IMR-90 (cell line): ENCODE measurements around the gene PET100. TPM values are rescaled to one million over a fixed set of nuclear protein-coding genes. Genes with fewer than 3 reads are reported as not detected.

ENCODE experiments used
- ATAC-seq: fragments of 200-7000 bp; cut with Tn5 transposase; 2 replicates; pipeline ENCODE4 v1.9.1; 2020; ENCODE audit warnings: low read depth, mild to moderate bottlenecking, moderate library complexity
- BruUV-seq: library from RNA; stranded (reverse); fragments of 400-500 nt; replicated peaks from 2 replicates; lab custom pipeline; 2021; lab: Mats Ljungman, UMichigan
- CTCF ChIA-PET: fragments of 300-600 bp; formaldehyde crosslinking; extraction: SDS; loops from one replicate; lab custom pipeline; 2021; ENCODE audit warnings: antibody characterized with exemption; lab: Yijun Ruan, JAX
- POLR2A ChIA-PET: fragments of 300-600 bp; sonication (Branson Sonifier 250); formaldehyde crosslinking; loops from one replicate; lab custom pipeline; 2022; ENCODE audit warnings: antibody characterized with exemption; ENCODE audit not compliant: unreplicated experiment; lab: Charles Lee
- DNase-seq: peaks from one replicate; pipeline ENCODE4 v3.0.0; 2013
- H2AFZ ChIP-seq: replicated peaks from 2 replicates; pipeline ENCODE3; 2013; ENCODE audit warnings: low read length, mild to moderate bottlenecking; ENCODE audit not compliant: poor library complexity
- H2AK5ac ChIP-seq: 2 replicates; pipeline ENCODE4 v1.6.1; 2013; ENCODE audit warnings: low read depth, low read length, inconsistent platforms
- H2AK9ac ChIP-seq: replicated peaks from 2 replicates; pipeline ENCODE3; 2013; ENCODE audit warnings: mild to moderate bottlenecking, low read depth, low read length, moderate library complexity; ENCODE audit not compliant: poor library complexity
- H2BK120ac ChIP-seq: 2 replicates; pipeline ENCODE4 v1.6.1; 2013; ENCODE audit warnings: low read depth, low read length, inconsistent platforms
- H2BK15ac ChIP-seq: 3 replicates; pipeline ENCODE4 v1.6.1; 2013; ENCODE audit warnings: low read depth, low read length, inconsistent platforms
- H2BK20ac ChIP-seq: 2 replicates; pipeline ENCODE4 v1.6.1; 2013; ENCODE audit warnings: low read depth, mild to moderate bottlenecking, inconsistent platforms, low read length, moderate library complexity
- H2BK5ac ChIP-seq: 2 replicates; pipeline ENCODE4 v1.6.1; 2013; ENCODE audit warnings: mild to moderate bottlenecking, low read depth, low read length, inconsistent platforms; ENCODE audit not compliant: poor library complexity, severe bottlenecking
- H3K14ac ChIP-seq: replicated peaks from 2 replicates; pipeline ENCODE4 v1.6.1; 2013; ENCODE audit warnings: low read depth, low read length, inconsistent platforms
- H3K18ac ChIP-seq: 2 replicates; pipeline ENCODE4 v1.6.1; 2013; ENCODE audit warnings: low read depth, low read length, control low read depth
- H3K23ac ChIP-seq: 2 replicates; pipeline ENCODE4 v1.6.1; 2013; ENCODE audit warnings: low read depth, low read length, inconsistent platforms
- H3K27ac ChIP-seq: 2 replicates; pipeline ENCODE4 v1.5.1; 2013; ENCODE audit warnings: mild to moderate bottlenecking, control low read depth, low read length; ENCODE audit not compliant: insufficient read depth
- H3K27me3 ChIP-seq: 2 replicates; pipeline ENCODE4 v1.6.1; 2013; ENCODE audit warnings: low read length; ENCODE audit not compliant: control insufficient read depth, insufficient read depth
- H3K36me3 ChIP-seq: 2 replicates; pipeline ENCODE4 v1.6.1; 2013; ENCODE audit warnings: low read length, mixed read lengths; ENCODE audit not compliant: control insufficient read depth, insufficient read depth
- H3K4ac ChIP-seq: 2 replicates; pipeline ENCODE4 v1.6.1; 2013; ENCODE audit warnings: low read depth, low read length, inconsistent platforms
- H3K4me1 ChIP-seq: 2 replicates; pipeline ENCODE4 v1.6.1; 2013; ENCODE audit warnings: low read length, mixed read lengths; ENCODE audit not compliant: control insufficient read depth, insufficient read depth
- H3K4me2 ChIP-seq: 2 replicates; pipeline ENCODE4 v1.6.1; 2013; ENCODE audit warnings: low read depth, mild to moderate bottlenecking, control low read depth, low read length, moderate library complexity
- H3K4me3 ChIP-seq: 2 replicates; pipeline ENCODE4 v1.5.1; 2013; ENCODE audit warnings: low read depth, mild to moderate bottlenecking, control low read depth, low read length, moderate library complexity; ENCODE audit not compliant: insufficient read depth
- H3K56ac ChIP-seq: 2 replicates; pipeline ENCODE4 v1.6.1; 2013; ENCODE audit warnings: low read length, inconsistent platforms; ENCODE audit not compliant: insufficient read depth; ENCODE audit errors: extremely low read depth
- H3K79me1 ChIP-seq, 2 experiments: 2 replicates each; pipeline ENCODE4 v1.6.1; 2013; ENCODE audit warnings: low read length in 2 of 2, inconsistent platforms in 1 of 2, low read depth in 1 of 2
- H3K9ac ChIP-seq: 2 replicates; pipeline ENCODE4 v1.6.1; 2013; ENCODE audit warnings: low read depth, low read length, control low read depth
- H3K9me1 ChIP-seq: 2 replicates; pipeline ENCODE4 v1.6.1; 2013; ENCODE audit warnings: low read length, inconsistent platforms; ENCODE audit not compliant: insufficient read depth
- H3K9me3 ChIP-seq: 2 replicates; pipeline ENCODE4 v1.6.1; 2013; ENCODE audit warnings: low read length; ENCODE audit not compliant: control insufficient read depth, insufficient read depth
- H4K20me1 ChIP-seq: 2 replicates; pipeline ENCODE4 v1.6.1; 2013; ENCODE audit warnings: low read length, inconsistent platforms; ENCODE audit not compliant: insufficient read depth
- H4K5ac ChIP-seq: 2 replicates; pipeline ENCODE4 v1.6.1; 2013; ENCODE audit warnings: mild to moderate bottlenecking, low read depth, low read length, control low read depth
- H4K8ac ChIP-seq, 2 experiments: 2 replicates each; pipeline ENCODE4 v1.6.1; 2013; ENCODE audit warnings: low read depth in 2 of 2, low read length in 2 of 2, control low read depth in 1 of 2, inconsistent platforms in 1 of 2
- H4K91ac ChIP-seq: 2 replicates; pipeline ENCODE4 v1.6.1; 2013; ENCODE audit warnings: low read depth, low read length, inconsistent platforms; ENCODE audit not compliant: insufficient read depth
- BHLHE40 ChIP-seq: fragments of 150-350 bp; IDR thresholded peaks from 2 replicates; pipeline ENCODE4 v1.6.1; 2016; ENCODE audit warnings: mild to moderate bottlenecking, low read depth, low read length
- CEBPB ChIP-seq: IDR thresholded peaks from 2 replicates; pipeline ENCODE4 v1.6.1; 2012; ENCODE audit warnings: low read depth, low read length, improper control_type of control experiment
- CTCF ChIP-seq: conservative IDR thresholded peaks from 2 replicates; pipeline ENCODE4 v1.5.1; 2012; ENCODE audit warnings: mild to moderate bottlenecking, low read depth, low read length, improper control_type of control experiment
- FOS ChIP-seq: fragments of 150-350 bp; IDR thresholded peaks from 2 replicates; pipeline ENCODE4 v1.6.1; 2016; ENCODE audit warnings: low read depth, low read length
- MAZ ChIP-seq: IDR thresholded peaks from 2 replicates; pipeline ENCODE4 v1.6.1; 2012; ENCODE audit warnings: low read depth, mild to moderate bottlenecking, low read length, improper control_type of control experiment, moderate library complexity, borderline replicate concordance
- MXI1 ChIP-seq: IDR thresholded peaks from 2 replicates; pipeline ENCODE4 v1.6.1; 2012; ENCODE audit warnings: low read depth, mild to moderate bottlenecking, low read length, moderate library complexity, borderline replicate concordance
- NFE2L2 ChIP-seq: fragments of 150-350 bp; IDR thresholded peaks from 2 replicates; pipeline ENCODE4 v1.6.1; 2016; ENCODE audit warnings: low read depth, mild to moderate bottlenecking, low read length
- POLR2A ChIP-seq: IDR thresholded peaks from 2 replicates; pipeline ENCODE4 v1.6.1; 2012; ENCODE audit warnings: mild to moderate bottlenecking, low read depth, low read length
- RCOR1 ChIP-seq: IDR thresholded peaks from 2 replicates; pipeline ENCODE4 v1.6.1; 2012; ENCODE audit warnings: mild to moderate bottlenecking, low read length, improper control_type of control experiment; ENCODE audit not compliant: insufficient replicate concordance
- RFX5 ChIP-seq: IDR thresholded peaks from 2 replicates; pipeline ENCODE4 v1.8.0; 2012; ENCODE audit warnings: low read depth, mild to moderate bottlenecking, low read length, moderate library complexity
- USF2 ChIP-seq: fragments of 150-350 bp; IDR thresholded peaks from 2 replicates; pipeline ENCODE4 v1.6.1; 2017; ENCODE audit warnings: mild to moderate bottlenecking, antibody characterized with exemption, low read length, low read depth
- WGBS, 2 experiments: methylation state at CpG; one replicate each; pipeline versions ENCODE4 v1.1.5 to v1.1.7; 2013; ENCODE audit warnings: missing lambda C conversion rate in 2 of 2; ENCODE audit not compliant: insufficient read length in 1 of 2; ENCODE audit errors: extremely low coverage in 2 of 2; 5-methylcytosine and 5-hydroxymethylcytosine counted together
- dilution Hi-C: fragments of 300-500 bp; cut with HindIII; formaldehyde crosslinking; loops from one replicate; pipeline ENCODE4 v1.14.3; 2018; ENCODE audit warnings: low sequenced_read_pairs; ENCODE audit not compliant: unreplicated experiment
- in situ Hi-C: fragments of 300-500 bp; cut with MboI; formaldehyde crosslinking; loops from 3 replicates; pipeline ENCODE4 v1.14.3; 2019; ENCODE audit warnings: low sequenced_read_pairs, inconsistent platforms, mixed read lengths
- intact Hi-C: fragments of 100-400 bp; cut with micrococcal nuclease; formaldehyde crosslinking; loops from 2 replicates; pipeline ENCODE4 v1.10.0; 2022
- polyA plus RNA-seq, 3 experiments: library from polyadenylated mRNA; depleted of rRNA; stranded (reverse); fragments of >200 nt; gene quantifications; 2 replicates each; pipeline ENCODE4 v1.2.3, GENCODE V29; 2012; ENCODE audit warnings: low replicate concordance in 1 of 3
- total RNA-seq: library from RNA; depleted of rRNA; stranded (reverse); fragments of >200 nt; gene quantifications from 2 replicates; pipeline ENCODE4 v1.2.3, GENCODE V29; 2012

The PET100 gene
- total and polyA plus RNA-seq, 2 of the 4 experiments (the other 2 are of a cell fraction) = 1.4 to 31.4 TPM

DNA sequence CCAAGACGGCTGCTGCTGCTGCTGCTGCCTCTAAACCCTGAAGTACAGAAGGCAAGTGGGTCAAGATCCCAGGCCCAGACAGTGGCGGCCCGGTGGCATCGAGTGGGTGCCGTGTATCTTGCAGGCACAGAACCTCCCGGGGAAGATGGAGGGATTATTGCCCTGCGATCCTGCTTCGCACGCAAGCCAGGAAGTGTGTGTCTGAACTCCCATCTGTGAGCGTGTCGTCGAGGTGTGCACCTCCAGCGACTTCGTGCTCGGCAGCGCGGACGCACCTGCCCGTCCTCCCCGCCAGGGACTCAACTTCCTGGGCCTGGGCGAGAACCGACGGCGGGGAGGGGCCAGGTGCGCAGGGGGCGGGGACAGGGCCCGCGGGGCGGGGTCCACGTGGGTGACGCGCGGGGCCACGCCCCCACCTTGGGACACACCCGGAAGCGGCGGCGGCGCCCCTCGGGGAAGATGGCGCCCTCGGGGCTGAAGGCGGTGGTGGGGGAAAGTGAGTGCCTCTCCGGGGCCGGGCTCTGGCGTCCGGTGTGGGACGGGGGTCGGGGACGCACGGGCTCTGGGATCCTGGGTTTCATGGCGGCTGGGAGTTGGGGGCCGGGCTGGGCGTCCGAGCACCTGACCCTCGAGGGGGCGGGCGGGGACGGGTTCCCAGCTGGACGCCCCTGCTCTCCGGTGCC lies 7.2 kb downstream of the PET100 start, which contains the start of gene STXBP2:
Gene STXBP2, plus strand, starts transcription at position 420 of the 683 bp plus-strand sequence. Its CDS starts 40 bp downstream, at position 460.
- no peak within 1 kb of the TSS for H2BK20ac ChIP-seq
- peak within 1 kb of the TSS; percentile 50 to 62; a peak in 3 of 4 replicates for H4K8ac ChIP-seq
- H3K27ac ChIP-seq = no peak within 1 kb of the TSS; the same call in 1 of the 2 replicates
- H3K23ac ChIP-seq = no peak within 1 kb of the TSS
- no peak within 1 kb of the TSS for H2AK5ac ChIP-seq
- H3K9ac ChIP-seq = no peak within 1 kb of the TSS
- peak within 1 kb of the TSS; percentile 68 for H4K5ac ChIP-seq
- ChIA-PET CTCF (interaction anchor here (1.1 to 1.2 kb wide), 2 partner anchors 68 to 163 kb away, joined by 3 to 4 read pairs; no protein-coding TSS in a partner anchor), POLR2A (no interaction called here)
- intact Hi-C loops (no loop called here), dilution Hi-C loops (no loop called here), in situ Hi-C loops (no loop called here)
- peaks cover 5% of the 10 kb centered on the region; the same call in 1 of the 2 replicates for H4K20me1 ChIP-seq
- H3K4ac ChIP-seq = no peak within 1 kb of the TSS
- no peak within 1 kb of the TSS for H2BK5ac ChIP-seq
- H2AFZ ChIP-seq = peak within 1 kb of the TSS; percentile 82
- no peaks in the 10 kb centered on the region for H3K79me1 ChIP-seq
- peaks cover 12% of the 10 kb centered on the region for H3K9me1 ChIP-seq
- peak; percentile 25; the same call in 1 of the 2 replicates for ATAC-seq
- H2BK120ac ChIP-seq = no peak within 1 kb of the TSS
- TF ChIP-seq RCOR1 (no peak), RFX5 (no peak), MXI1 (no peak), FOS (no peak), BHLHE40 (no peak), USF2 (no peak), POLR2A (no peak), CEBPB (no peak), CTCF (no peak), NFE2L2 (no peak), MAZ (no peak)
- no peaks in the 10 kb centered on the region for H3K9me3 ChIP-seq
- peaks cover 14% of the 10 kb centered on the region; the same call in 1 of the 2 replicates for H3K27me3 ChIP-seq
- no peak within 1 kb of the TSS for H3K56ac ChIP-seq
- H3K4me3 ChIP-seq = peak within 1 kb of the TSS; percentile 46
- 25% methylated on average over 20 of the region's 61 CpGs; no CpG with 5 or more reads in 1 of the 2 experiments for WGBS, 2 experiments
- peaks cover 4% of the 10 kb centered on the region; the same call in 1 of the 2 replicates for H3K36me3 ChIP-seq
- H4K91ac ChIP-seq = no peak within 1 kb of the TSS
- peak within 1 kb of the TSS; percentile 53; the same call in 1 of the 2 replicates for H3K4me2 ChIP-seq
- H2AK9ac ChIP-seq = peak within 1 kb of the TSS; percentile 81
- no peak for DNase-seq
- H2BK15ac ChIP-seq = no peak within 1 kb of the TSS
- H3K4me1 ChIP-seq = no peaks in the 10 kb centered on the region
- no TSS peak for BruUV-seq
- no peak within 1 kb of the TSS for H3K14ac ChIP-seq
- no peak within 1 kb of the TSS for H3K18ac ChIP-seq
